GM15510 (cell line): ENCODE data around the gene RABEP1.

ENCODE experiments used
- POLR2A ChIP-seq: IDR thresholded peaks from 3 replicates; pipeline ENCODE4 v1.6.1; 2011; ENCODE audit warnings: borderline replicate concordance; ENCODE audit not compliant: insufficient read length; ENCODE audit errors: extremely low read depth

Gene RABEP1

DNA sequence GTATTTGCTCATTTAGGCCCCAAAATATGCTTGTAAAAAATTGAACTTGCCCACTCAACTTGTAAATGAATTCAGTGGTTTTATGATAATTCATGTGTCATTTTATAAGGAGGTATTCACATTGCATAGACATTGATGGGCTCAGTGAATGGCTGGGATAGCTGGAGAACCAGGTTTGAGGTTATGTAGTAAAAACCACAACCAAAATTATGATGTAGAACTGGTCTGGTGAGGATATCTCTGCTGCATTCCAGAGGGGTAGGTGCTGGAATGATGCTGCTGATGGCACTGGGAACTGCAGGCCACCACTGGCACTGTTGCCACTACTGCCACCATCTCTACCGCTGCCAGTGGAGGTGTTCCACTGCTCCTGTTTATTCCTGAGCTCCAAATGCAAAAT, 21.5 kb upstream of the RABEP1 start:
- no peak for TF ChIP-seq POLR2A

DNA sequence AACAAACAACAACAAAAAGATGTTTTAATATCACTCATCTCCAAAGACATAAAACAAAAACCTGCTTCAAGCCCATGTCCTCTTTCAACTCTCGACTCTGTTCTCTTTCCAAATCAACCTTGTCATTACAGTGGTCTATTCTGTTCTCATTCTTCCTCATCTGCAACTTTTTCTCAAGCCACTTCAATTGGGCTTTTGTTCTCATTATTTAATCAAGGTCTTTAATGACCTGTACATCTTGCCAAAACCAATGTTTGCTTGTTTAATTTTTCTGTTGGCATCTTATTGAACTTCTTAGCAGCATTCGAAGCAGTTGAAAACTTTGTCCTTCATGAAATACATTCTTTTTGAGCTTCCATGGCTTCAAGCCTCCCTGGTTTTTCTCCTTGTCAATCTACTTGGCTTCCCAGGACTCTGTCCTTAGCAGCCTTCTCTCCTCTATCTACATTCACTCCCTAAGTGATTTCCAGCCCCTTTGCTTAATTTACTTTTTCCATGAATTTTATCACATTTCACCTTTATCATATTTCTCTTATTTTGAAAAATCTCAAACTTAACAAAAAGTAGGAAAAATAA, 19.6 kb upstream of the RABEP1 start:
- TF ChIP-seq POLR2A: no peak

DNA sequence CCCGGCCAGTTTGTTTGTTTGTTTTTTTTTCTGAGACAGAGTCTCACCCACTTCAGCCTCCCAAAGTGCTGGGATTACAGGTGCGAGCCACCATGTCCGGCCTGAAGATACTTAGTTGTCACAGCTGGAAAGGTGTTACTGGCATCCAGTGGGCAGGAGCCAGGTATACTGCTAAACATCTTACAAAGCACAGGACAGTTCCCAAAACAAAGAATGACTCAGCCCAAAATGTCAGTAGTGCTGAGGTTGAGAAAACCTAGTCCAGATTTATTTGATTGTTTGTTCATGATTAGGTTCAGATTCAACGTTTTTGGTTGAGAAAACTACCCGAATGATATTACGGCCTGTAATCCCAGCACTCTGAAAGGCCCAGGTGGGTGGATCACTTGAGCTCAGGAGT, 18.6 kb upstream of the RABEP1 start:
- no peak for TF ChIP-seq POLR2A

DNA sequence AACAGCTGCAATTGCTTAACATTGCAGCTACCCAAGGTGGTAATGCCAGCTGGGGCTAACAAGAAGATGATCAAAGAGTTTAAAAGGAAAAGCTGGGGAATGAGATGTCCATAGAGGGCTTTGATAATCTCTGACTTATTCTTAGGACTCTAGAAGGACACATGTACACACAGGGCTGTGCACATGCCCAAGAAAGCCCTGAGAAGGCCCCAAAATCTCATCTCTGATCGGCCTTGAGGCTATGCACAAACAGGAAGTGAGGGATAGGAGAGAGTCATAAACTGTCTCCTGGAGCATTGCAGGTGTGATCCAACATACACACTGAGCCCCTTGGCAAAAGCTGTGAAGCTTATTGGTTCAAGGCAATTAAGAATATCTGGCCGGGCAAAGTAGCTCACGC, 17.2 kb upstream of the RABEP1 start:
- TF ChIP-seq POLR2A: no peak

DNA sequence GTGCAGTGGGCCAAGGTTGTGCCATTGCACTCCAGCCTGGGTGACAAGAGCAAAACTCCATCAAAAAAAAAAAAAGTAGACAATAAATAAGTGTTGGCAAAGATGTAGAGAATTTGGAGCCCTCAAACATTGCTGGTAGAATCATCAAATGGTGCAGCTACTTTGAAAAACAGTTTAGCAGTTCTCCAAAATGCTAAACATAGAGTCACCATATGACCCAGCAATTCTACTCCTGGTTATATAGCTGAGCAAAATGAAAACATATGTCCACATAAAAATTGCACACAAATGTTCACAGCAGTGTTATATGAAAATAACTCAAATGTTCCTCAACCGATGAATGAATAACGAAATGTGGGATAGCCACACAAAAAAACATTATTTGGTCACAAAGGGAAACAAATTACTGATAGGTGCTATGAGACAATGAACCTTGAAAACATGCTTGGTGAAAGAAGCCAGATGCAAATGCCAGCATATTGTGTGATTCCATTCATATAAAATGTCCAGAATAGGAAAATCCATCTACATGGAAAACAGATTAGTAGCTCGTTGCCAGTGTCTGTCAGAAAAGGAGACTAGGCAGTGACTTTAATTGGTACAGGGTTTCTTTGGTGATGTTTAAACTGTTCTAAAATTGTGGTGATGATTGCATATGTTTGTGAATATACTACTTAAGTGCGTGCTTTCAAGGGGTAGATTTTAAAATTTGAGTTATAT, 12.7 kb upstream of the RABEP1 start:
- no peak for TF ChIP-seq POLR2A

DNA sequence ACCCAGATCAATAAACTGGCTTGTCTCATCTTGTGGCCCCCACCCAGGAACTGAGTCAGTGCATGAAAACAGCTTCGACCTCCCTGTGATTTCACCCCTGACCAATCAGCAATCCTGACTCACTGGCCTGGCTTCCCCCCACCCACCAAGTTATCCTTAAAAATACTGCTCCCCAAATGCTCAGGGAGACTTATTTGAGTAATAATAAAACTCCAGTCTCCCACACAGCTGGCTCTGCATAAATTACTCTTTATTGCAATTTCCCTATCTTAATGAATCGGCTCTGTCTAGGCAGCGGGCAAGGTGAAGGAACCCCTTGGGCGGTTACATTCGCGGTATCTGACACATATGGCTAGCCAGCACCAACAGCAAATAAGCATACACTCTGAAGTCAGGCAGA, 9.8 kb upstream of the RABEP1 start:
- TF ChIP-seq POLR2A: no peak

DNA sequence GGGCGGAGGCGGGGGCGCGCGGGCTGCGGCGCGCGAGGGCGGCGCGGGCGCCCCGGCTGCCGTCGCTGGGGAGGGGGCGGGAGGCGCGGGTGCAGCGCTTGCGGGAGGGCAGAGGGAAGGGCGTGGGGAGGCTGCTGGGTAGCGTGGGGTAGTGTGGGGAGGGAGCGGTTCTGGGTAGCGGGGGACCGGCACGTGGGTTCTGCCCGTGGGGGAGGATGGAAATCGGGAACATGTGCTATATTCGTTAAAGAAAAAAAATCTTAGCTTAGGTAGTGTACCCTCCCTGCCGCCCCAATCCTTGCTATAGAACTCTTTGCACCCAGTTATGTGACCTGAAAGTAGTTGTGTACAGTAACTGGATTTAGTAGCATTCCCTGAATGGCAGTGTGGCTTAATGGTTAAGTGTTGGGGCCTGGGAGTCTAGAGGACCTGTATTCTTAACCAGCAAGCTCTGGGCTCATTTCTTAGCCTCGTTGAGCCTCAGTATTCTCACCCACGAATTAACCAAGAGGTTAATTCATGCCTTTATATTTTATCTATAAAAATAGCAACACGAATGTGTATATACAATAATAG, 646 bp downstream of the RABEP1 start:
- no peak for TF ChIP-seq POLR2A

DNA sequence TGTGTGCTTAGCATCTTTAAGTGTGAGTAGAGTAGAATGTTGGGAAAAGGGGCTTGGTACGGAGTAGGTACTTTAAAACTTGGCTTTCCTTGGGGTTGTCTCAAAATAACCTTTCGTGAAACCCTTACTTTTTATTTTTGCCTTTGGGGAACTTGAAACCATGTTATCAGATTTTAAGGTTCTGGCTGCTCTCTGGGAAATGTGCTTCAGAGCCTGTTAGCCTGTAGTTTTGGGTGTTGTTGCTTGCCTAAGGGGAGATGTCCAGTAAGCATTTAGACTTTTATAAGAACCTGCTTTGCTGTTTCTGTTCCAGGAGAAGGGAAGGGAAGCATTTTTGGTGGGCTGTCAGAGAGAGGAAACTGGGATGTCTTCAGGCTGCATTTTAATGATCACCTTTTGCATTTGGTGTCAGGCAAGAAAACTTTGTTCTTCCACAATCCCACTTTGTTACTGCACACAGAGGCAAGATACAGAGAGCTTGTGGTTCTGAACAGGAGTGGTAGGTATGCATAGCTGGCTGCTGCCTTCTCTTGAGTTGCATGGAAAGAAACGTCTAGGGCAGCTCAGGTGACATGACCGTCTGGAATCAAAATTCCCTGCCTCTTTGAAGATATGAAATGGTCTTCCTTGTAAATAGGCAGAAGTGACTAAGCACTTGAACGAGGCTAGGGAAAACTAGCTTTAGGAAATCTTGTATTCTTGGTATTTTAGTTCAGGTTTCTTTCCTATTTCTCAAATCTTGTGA, 1.7 kb downstream of the RABEP1 start:
- TF ChIP-seq POLR2A: no peak

DNA sequence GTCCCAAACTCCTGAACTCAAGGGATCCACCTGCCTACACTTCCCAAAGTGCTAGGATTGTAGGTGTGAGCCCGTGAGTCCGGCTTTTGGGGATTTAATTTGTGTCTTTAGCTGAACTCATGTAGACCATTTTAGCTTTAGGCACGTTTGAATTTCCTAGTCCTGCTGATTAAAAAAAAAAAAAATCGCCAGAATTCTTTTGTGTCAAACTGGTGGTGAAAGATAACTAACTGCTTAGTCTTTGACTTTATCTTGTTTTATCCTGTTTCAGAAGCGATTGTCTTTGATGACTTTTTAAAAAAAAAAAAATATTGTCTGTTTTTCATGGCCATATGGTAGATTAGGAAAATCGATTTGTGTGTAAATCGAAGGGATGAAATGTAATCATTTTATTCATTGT, 2.6 kb downstream of the RABEP1 start:
- no peak for TF ChIP-seq POLR2A

DNA sequence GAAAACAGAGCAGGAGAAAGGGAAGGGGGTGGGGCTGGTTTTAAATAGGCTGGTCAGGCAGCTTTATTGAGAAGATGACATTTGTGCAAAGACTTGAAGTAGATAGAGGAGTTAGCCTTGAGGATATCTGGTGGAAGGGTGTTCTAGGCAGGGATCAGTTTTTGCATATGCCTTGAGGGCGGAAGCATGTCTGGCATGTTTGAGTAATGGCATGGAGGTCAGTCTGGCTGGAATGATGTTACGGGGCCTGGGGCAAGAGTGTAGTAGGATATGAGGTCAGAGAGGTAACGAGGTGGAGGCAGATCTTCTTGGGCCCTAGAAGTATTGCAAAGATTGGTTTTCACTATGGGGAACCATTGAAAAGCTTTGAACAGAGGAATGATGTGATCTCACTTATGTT, 4.8 kb downstream of the RABEP1 start:
- no peak for TF ChIP-seq POLR2A

DNA sequence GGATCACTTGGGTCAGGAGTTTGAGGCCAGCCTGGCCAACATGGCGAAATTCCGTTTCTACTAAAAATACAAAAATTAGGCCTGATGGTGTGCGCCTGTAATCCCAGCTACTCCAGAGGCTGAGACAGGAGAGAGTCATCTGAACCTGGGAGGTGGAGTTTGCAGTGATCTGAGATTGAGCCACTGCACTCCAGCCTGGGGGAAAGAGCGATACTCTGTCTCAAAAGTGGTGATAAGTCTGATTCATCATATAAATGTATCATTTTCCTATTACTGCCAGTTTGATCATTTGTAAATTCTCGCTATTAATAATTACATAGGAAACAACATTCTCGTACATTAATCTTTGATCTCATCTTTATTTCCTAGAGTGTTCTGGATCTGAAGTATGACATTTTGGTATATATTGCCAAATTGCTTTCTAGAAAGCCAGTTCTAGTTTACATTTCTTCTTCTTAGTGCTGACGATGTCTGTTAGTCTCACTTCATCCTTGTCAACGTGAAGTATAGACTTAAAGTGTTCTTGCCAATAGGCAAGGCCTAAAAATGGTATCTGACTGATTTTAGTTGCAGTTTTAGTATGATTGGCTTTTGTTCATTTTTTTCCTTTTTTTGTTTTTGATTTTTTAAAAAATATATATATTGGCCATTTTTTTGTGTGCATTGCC, 9.7 kb downstream of the RABEP1 start:
- no peak for TF ChIP-seq POLR2A

DNA sequence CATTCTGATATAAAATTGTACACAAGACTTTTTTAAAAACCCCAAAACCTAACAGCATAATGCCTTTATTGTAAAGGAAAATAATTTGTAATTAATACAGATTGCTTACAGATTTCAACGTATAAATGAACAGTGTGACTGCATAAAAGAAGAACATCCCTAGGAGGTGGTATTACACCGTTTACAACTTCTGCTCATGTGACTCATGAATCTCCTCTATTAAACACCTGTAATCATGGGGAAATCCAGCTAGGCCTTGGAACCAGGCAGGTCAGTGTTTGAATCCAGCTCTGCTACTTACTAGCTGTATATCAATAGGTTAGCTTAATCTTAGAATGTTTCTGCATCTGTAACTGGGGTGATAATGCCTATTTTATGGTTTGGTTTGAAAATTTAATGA, 15.2 kb downstream of the RABEP1 start:
- no peak for TF ChIP-seq POLR2A

DNA sequence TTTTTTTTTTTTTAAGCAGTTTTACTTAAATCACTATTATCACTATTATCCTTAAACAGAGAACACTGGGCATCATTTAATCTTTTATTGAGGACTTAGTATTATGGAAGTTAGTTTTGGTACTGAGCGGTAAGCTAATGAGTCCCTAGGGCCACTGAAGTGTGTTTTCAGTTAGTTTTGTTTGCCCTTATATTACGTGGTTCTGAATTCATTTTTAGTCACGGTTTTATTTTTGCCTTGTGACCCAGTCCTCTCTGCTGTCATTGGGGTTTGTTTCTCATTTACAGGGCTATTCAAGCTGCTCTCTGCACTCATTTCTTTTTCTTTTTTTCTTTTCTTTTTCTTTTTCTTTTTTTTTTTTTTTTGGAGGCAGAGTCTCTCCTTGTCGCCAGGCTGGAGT, 17.3 kb downstream of the RABEP1 start:
- TF ChIP-seq POLR2A: no peak

DNA sequence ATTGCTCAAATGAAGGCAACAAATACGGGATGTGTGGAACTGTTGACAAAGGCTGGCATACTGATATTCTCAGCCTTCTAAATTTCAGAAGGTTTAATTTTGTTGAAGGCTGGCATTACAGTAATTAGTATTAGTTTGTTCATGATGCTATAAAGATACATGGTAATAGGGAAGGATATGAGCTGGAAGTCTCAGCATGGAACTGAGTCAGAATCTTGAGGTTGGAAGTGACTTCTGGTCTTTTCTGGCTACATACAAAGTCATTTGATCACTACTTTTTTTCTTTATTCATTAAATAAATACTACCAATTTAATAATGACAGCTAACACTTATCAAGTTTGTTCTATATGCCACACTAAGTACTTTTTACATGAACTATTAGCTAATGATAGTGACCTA, 22.6 kb downstream of the RABEP1 start:
- no peak for TF ChIP-seq POLR2A

DNA sequence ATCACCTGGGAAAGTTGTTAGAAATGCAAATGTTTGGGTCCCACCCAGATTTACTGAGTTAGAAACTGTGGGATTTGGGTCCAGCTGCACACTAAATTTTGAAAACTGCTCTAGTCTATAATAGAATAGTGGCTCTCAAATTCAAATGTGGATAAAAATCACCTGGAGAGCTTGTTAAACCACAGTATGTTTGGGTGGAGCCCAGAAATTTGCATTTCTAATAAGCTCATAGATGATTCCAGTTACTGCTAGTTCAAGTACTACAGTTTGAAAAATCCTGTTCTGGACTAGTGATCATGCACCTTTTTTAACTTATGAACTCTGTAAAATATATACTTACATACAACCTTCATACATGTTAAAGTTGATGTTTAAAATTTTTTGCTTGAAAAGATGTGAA, 27.8 kb downstream of the RABEP1 start:
- no peak for TF ChIP-seq POLR2A
